Neural crest cell (in vitro differentiated cells): ENCODE results near the gene DOCK6. TPM values are rescaled to one million over a fixed set of nuclear protein-coding genes. Genes with fewer than 3 reads are reported as not detected.

Experiments used
- DNase-seq: peaks from one replicate; pipeline ENCODE4 v3.0.0; 2021; ENCODE audit warnings: low read depth, mixed read lengths, low spot score
- H3K27ac Mint-ChIP-seq: one replicate; pipeline ENCODE4 v1.8.0; 2021; ENCODE audit warnings: mild to moderate bottlenecking, mixed read lengths; ENCODE audit not compliant: unreplicated experiment
- H3K27me3 Mint-ChIP-seq: 2 replicates; pipeline ENCODE4 v1.8.0; 2021; ENCODE audit warnings: low read depth, mild to moderate bottlenecking, mixed read lengths
- H3K36me3 Mint-ChIP-seq: 2 replicates; pipeline ENCODE4 v1.8.0; 2021; ENCODE audit warnings: low read depth, mild to moderate bottlenecking, mixed read lengths
- H3K4me1 Mint-ChIP-seq: 2 replicates; pipeline ENCODE4 v1.8.0; 2021; ENCODE audit warnings: mixed read lengths
- H3K4me3 Mint-ChIP-seq: one replicate; pipeline ENCODE4 v1.8.0; 2021; ENCODE audit warnings: mild to moderate bottlenecking, mixed read lengths
- H3K9me3 Mint-ChIP-seq: 2 replicates; pipeline ENCODE4 v1.8.0; 2021; ENCODE audit warnings: mixed read lengths
- total RNA-seq: library from RNA; stranded (reverse); gene quantifications from 2 replicates; pipeline ENCODE4 v1.2.1, GENCODE V29; 2021
- TF ChIP-seq, protein P1 (sequence below): fragments of 200-600 bp; sonication (generic); conservative IDR thresholded peaks from 2 replicates; pipeline ENCODE4 v1.5.0; 2021; ENCODE audit warnings: antibody characterized with exemption, mild to moderate bottlenecking

The DOCK6 gene
- total RNA-seq, 1 donor from 2014 or later: 40.6 TPM

GRCh38 chr19:11291415-11291814 is 29.1 kb upstream of the DOCK6 start:
- H3K9me3 Mint-ChIP-seq: no peaks in the 10 kb centered on the region
- peaks cover 9% of the 10 kb centered on the region for H3K4me1 Mint-ChIP-seq
- no peaks in the 10 kb centered on the region for H3K27me3 Mint-ChIP-seq
- H3K27ac Mint-ChIP-seq: no peak overlapping the region
- TF ChIP-seq, protein P1, sequence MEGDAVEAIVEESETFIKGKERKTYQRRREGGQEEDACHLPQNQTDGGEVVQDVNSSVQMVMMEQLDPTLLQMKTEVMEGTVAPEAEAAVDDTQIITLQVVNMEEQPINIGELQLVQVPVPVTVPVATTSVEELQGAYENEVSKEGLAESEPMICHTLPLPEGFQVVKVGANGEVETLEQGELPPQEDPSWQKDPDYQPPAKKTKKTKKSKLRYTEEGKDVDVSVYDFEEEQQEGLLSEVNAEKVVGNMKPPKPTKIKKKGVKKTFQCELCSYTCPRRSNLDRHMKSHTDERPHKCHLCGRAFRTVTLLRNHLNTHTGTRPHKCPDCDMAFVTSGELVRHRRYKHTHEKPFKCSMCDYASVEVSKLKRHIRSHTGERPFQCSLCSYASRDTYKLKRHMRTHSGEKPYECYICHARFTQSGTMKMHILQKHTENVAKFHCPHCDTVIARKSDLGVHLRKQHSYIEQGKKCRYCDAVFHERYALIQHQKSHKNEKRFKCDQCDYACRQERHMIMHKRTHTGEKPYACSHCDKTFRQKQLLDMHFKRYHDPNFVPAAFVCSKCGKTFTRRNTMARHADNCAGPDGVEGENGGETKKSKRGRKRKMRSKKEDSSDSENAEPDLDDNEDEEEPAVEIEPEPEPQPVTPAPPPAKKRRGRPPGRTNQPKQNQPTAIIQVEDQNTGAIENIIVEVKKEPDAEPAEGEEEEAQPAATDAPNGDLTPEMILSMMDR: no peak
- no peak overlapping the region for H3K4me3 Mint-ChIP-seq
- no peak for DNase-seq
- H3K36me3 Mint-ChIP-seq: no peaks in the 10 kb centered on the region

DNA sequence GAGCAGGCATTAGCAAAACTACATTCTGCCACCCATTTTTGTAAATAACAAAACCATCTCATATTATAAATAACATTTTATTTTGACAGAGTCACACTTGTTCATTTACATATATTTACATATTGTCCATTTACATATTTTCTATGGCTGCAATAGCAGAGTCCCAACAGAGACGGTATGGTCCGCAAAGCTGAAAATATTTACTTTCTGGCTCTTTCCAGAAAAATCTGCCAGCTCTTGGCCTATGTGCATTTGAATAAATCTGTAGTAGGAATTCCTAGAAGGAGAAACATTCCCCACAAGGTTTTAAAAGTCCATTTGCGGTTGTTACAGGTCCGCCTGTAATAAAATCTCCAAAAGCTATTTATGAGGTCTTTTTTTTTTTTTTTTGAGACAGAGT is 27.9 kb upstream of the DOCK6 start:
- Mint-ChIP-seq H3K27ac (no peak overlapping the region), H3K4me1 (peaks cover 9% of the 10 kb centered on the region)

DNA sequence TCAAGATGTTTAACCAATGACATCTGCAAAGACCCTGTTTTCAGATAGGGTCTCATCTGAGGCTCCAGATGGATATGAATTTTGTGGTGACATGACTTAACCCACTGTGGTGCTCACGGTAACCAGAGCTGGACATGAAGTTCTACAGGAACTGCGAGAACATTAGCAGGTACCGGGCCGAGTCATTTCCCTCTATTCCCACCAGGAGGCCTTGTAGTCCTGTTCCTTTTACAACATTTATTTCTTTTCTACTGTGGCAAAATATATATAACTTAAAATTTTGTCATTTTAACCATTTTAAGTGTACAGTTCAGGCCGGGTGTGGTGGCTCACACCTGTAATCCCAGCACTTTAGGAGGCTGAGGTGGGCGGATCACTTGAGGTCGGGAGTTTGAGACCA is 26.0 kb upstream of the DOCK6 start:
- Mint-ChIP-seq H3K4me3 (no peak overlapping the region), H3K36me3 (no peaks in the 10 kb centered on the region), H3K4me1 (no peaks in the 10 kb centered on the region), H3K27ac (no peak overlapping the region), H3K9me3 (no peaks in the 10 kb centered on the region), H3K27me3 (no peaks in the 10 kb centered on the region)
- DNase-seq: no peak
- TF ChIP-seq, protein P1: peak; percentile 60

More for the DNA sequence above, 27.9 kb upstream of the DOCK6 start:
- Mint-ChIP-seq H3K36me3 (no peaks in the 10 kb centered on the region), H3K4me3 (no peak overlapping the region), H3K27me3 (no peaks in the 10 kb centered on the region), H3K9me3 (no peaks in the 10 kb centered on the region)
- no peak for DNase-seq
- TF ChIP-seq, protein P1: no peak

DNA sequence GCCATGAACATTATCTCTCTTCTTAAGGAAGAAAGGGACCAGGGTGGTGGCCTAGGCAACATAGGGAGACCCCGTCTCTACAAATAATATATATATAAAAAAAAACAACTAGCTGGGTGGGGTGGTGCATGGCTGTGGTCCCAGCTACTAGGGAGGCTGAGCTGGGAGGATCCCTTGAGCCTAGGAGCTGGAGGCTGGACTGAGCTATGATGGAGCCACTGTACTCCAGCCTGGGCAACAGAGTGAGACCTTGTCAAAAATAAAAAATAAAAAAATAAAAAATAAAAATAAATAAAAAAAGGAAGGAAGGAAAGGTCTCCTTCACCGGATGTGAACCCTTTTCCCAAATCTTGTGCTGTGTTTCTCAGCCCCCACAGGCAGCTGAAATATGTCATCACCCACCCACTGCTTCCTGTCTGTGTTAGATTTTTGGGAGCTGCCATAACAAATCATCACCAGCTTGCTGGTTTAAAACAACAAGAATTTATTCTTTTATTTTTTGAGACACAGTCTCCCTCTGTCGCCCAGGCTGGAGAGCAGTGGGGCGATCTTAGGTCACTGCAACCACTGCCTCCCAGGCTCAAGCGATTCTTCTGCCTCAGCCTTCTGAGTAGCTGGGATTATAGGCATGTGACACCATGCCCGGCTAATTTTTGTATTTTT is 24.1 kb upstream of the DOCK6 start:
- no peaks in the 10 kb centered on the region for H3K4me1 Mint-ChIP-seq
- H3K4me3 Mint-ChIP-seq: no peak overlapping the region
- H3K27ac Mint-ChIP-seq: no peak overlapping the region
- H3K27me3 Mint-ChIP-seq: no peaks in the 10 kb centered on the region
- DNase-seq: no peak
- H3K36me3 Mint-ChIP-seq: no peaks in the 10 kb centered on the region
- no peaks in the 10 kb centered on the region for H3K9me3 Mint-ChIP-seq
- TF ChIP-seq, protein P1: no peak

GRCh38 chr19:11284515-11284914 is 22.2 kb upstream of the DOCK6 start:
- DNase-seq: no peak
- Mint-ChIP-seq H3K9me3 (no peaks in the 10 kb centered on the region), H3K4me1 (peaks cover 3% of the 10 kb centered on the region), H3K27me3 (no peaks in the 10 kb centered on the region), H3K36me3 (no peaks in the 10 kb centered on the region), H3K27ac (no peak overlapping the region), H3K4me3 (no peak overlapping the region)
- TF ChIP-seq, protein P1: no peak
